GM23338 (cell line): Measurements from ENCODE around the gene ETV6. TPM values are rescaled to one million over a fixed set of nuclear protein-coding genes. Genes with fewer than 3 reads are reported as not detected.

Source experiments
- ATAC-seq: fragments of 200-7000 bp; cut with Tn5 transposase; 3 replicates; pipeline ENCODE4 v1.9.1; 2020
- DNase-seq: peaks from one replicate; pipeline ENCODE4 v3.0.0-alpha.2; 2015; ENCODE audit warnings: low spot score
- H2AFZ ChIP-seq: fragments of 200-600 bp; sonication (generic); 2 replicates; pipeline ENCODE4 v1.8.0; 2016; ENCODE audit warnings: antibody characterized with exemption, mild to moderate bottlenecking, moderate library complexity
- H3F3A ChIP-seq: fragments of 200-600 bp; sonication (generic); replicated peaks from 2 replicates; pipeline ENCODE4 v1.8.0; 2017; ENCODE audit warnings: antibody characterized with exemption, mixed run types, low read depth
- H3K27ac ChIP-seq: fragments of 200-600 bp; sonication (generic); 2 replicates; pipeline ENCODE4 v1.6.1; 2016; ENCODE audit warnings: low read depth
- H3K27me3 ChIP-seq: fragments of 200-600 bp; sonication (generic); 2 replicates; pipeline ENCODE4 v1.8.0; 2016; ENCODE audit warnings: mild to moderate bottlenecking, mixed run types, moderate library complexity; ENCODE audit not compliant: insufficient read depth
- H3K36me3 ChIP-seq: fragments of 200-600 bp; sonication (generic); 2 replicates; pipeline ENCODE4 v1.8.0; 2016; ENCODE audit warnings: mild to moderate bottlenecking; ENCODE audit not compliant: insufficient read depth
- H3K4me1 ChIP-seq: fragments of 200-600 bp; sonication (generic); 2 replicates; pipeline ENCODE4 v1.8.0; 2016; ENCODE audit warnings: mild to moderate bottlenecking, moderate library complexity; ENCODE audit not compliant: insufficient read depth
- H3K4me2 ChIP-seq: fragments of 200-600 bp; sonication (generic); 2 replicates; pipeline ENCODE4 v1.7.1; 2017; ENCODE audit warnings: mixed run types
- H3K4me3 ChIP-seq: fragments of 200-600 bp; sonication (generic); 2 replicates; pipeline ENCODE4 v1.6.1; 2016; ENCODE audit warnings: mixed run types
- H3K79me2 ChIP-seq: fragments of 200-600 bp; sonication (generic); replicated peaks from 2 replicates; pipeline ENCODE4 v1.8.0; 2017; ENCODE audit warnings: mild to moderate bottlenecking; ENCODE audit not compliant: insufficient read depth
- H3K9me2 ChIP-seq: fragments of 200-600 bp; sonication (generic); 2 replicates; pipeline ENCODE4 v1.8.0; 2017; ENCODE audit not compliant: insufficient read depth
- H4K20me1 ChIP-seq: fragments of 200-600 bp; sonication (generic); replicated peaks from 2 replicates; pipeline ENCODE4 v1.8.0; 2017; ENCODE audit warnings: mild to moderate bottlenecking; ENCODE audit not compliant: insufficient read depth
- H3K27ac Mint-ChIP-seq: 2 replicates; pipeline ENCODE4 v1.8.0; 2020; ENCODE audit warnings: inconsistent platforms, mild to moderate bottlenecking, moderate library complexity, mixed read lengths
- H3K27me3 Mint-ChIP-seq: 3 replicates; pipeline ENCODE4 v1.8.0; 2022; ENCODE audit warnings: low read depth, mild to moderate bottlenecking, moderate library complexity, mixed read lengths, inconsistent platforms; ENCODE audit not compliant: insufficient read depth, poor library complexity
- H3K36me3 Mint-ChIP-seq: 3 replicates; pipeline ENCODE4 v1.8.0; 2021; ENCODE audit warnings: low read depth, mild to moderate bottlenecking, inconsistent platforms, moderate library complexity, mixed read lengths
- H3K4me1 Mint-ChIP-seq: 3 replicates; pipeline ENCODE4 v1.8.0; 2020; ENCODE audit warnings: mild to moderate bottlenecking, inconsistent platforms, mixed read lengths
- H3K4me3 Mint-ChIP-seq: 3 replicates; pipeline ENCODE4 v1.8.0; 2021; ENCODE audit warnings: moderate library complexity, mild to moderate bottlenecking, inconsistent platforms, mixed read lengths
- H3K9me3 Mint-ChIP-seq: 3 replicates; pipeline ENCODE4 v1.8.0; 2020; ENCODE audit warnings: moderate library complexity, mild to moderate bottlenecking, inconsistent platforms, mixed read lengths
- EZH2phosphoT487 ChIP-seq: fragments of 200-600 bp; sonication (generic); IDR thresholded peaks from one replicate; pipeline ENCODE4 v1.8.1; 2018; ENCODE audit warnings: antibody characterized with exemption; ENCODE audit not compliant: unreplicated experiment
- STAT1 ChIP-seq: IDR thresholded peaks from one replicate; pipeline ENCODE4 v1.6.1; 2016; ENCODE audit warnings: antibody characterized with exemption; ENCODE audit not compliant: unreplicated experiment
- polyA plus RNA-seq: library from polyadenylated mRNA; unstranded; fragments of >200 nt; fragmentation: Nextera tagmentation; extraction: Ambion mirVana; gene quantifications from 2 replicates; pipeline ENCODE4 v1.2.1, GENCODE V29; 2016
- total RNA-seq: library from RNA; depleted of rRNA; stranded (reverse); fragments of >200 nt; shearing (Covaris generic); gene quantifications from 2 replicates; pipeline ENCODE4 v1.2.3, GENCODE V29; 2014
- TF ChIP-seq, protein P1 (sequence below): IDR thresholded peaks from one replicate; pipeline ENCODE4 v1.6.1; 2018; ENCODE audit warnings: antibody characterized with exemption; ENCODE audit not compliant: unreplicated experiment
- TF ChIP-seq, protein P2 (sequence below): fragments of 250-450 bp; sonication (Bioruptor Pico); IDR thresholded peaks from 2 replicates; pipeline ENCODE4 v1.5.0; 2020; ENCODE audit warnings: mild to moderate bottlenecking, moderate library complexity
- TF ChIP-seq, protein P3 (sequence below): IDR thresholded peaks from 2 replicates; pipeline ENCODE4 v1.6.1; 2016; ENCODE audit warnings: antibody characterized with exemption

ETV6 gene
- total and polyA plus RNA-seq, 2 experiments from 2014 or later, result 7.5 to 15.1 TPM

- Mint-ChIP-seq H3K27me3 (no peaks in the 10 kb centered on the region), H3K36me3 (no peaks in the 10 kb centered on the region), H3K4me1 (peaks cover 40% of the 10 kb centered on the region), H3K4me3 (no peak overlapping the region), H3K9me3 (no peaks in the 10 kb centered on the region), H3K27ac (no peak overlapping the region)
- Histone ChIP-seq H3K79me2 (no peaks in the 10 kb centered on the region), H3K27ac (no peak overlapping the region), H2AFZ (no peak overlapping the region), H4K20me1 (no peaks in the 10 kb centered on the region), H3K9me2 (no peaks in the 10 kb centered on the region), H3K4me1 (peaks cover 25% of the 10 kb centered on the region), H3K4me3 (no peak overlapping the region), H3K27me3 (no peaks in the 10 kb centered on the region), H3K36me3 (0 out of 2 replicates have a peak, but pooled peaks cover 5% of the 10 kb centered on the region), H3K4me2 (no peak overlapping the region), H3F3A (no peaks in the 10 kb centered on the region)
- no peak for DNase-seq
- no peak for TF ChIP-seq EZH2phosphoT487
- TF ChIP-seq, protein P1, sequence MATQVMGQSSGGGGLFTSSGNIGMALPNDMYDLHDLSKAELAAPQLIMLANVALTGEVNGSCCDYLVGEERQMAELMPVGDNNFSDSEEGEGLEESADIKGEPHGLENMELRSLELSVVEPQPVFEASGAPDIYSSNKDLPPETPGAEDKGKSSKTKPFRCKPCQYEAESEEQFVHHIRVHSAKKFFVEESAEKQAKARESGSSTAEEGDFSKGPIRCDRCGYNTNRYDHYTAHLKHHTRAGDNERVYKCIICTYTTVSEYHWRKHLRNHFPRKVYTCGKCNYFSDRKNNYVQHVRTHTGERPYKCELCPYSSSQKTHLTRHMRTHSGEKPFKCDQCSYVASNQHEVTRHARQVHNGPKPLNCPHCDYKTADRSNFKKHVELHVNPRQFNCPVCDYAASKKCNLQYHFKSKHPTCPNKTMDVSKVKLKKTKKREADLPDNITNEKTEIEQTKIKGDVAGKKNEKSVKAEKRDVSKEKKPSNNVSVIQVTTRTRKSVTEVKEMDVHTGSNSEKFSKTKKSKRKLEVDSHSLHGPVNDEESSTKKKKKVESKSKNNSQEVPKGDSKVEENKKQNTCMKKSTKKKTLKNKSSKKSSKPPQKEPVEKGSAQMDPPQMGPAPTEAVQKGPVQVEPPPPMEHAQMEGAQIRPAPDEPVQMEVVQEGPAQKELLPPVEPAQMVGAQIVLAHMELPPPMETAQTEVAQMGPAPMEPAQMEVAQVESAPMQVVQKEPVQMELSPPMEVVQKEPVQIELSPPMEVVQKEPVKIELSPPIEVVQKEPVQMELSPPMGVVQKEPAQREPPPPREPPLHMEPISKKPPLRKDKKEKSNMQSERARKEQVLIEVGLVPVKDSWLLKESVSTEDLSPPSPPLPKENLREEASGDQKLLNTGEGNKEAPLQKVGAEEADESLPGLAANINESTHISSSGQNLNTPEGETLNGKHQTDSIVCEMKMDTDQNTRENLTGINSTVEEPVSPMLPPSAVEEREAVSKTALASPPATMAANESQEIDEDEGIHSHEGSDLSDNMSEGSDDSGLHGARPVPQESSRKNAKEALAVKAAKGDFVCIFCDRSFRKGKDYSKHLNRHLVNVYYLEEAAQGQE, result no peak
- ATAC-seq, result no peak
Measured at GRCh38 chr12:11819643-11820042, 170.2 kb downstream of the ETV6 start.

- Histone ChIP-seq H3K79me2 (no peaks in the 10 kb centered on the region), H3K36me3 (0 out of 2 replicates have a peak, but pooled peaks cover 5% of the 10 kb centered on the region), H3K27me3 (no peaks in the 10 kb centered on the region), H3K27ac (no peak overlapping the region), H3K9me2 (no peaks in the 10 kb centered on the region), H4K20me1 (no peaks in the 10 kb centered on the region), H3K4me3 (no peak overlapping the region), H3K4me1 (peaks cover 31% of the 10 kb centered on the region), H2AFZ (no peak overlapping the region), H3K4me2 (no peak overlapping the region), H3F3A (no peaks in the 10 kb centered on the region)
- H3K36me3 Mint-ChIP-seq, result no peaks in the 10 kb centered on the region
- DNase-seq (no peak), ATAC-seq (no peak)
- H3K4me3 Mint-ChIP-seq, result no peak overlapping the region
- no peak overlapping the region for H3K27ac Mint-ChIP-seq
- H3K9me3 Mint-ChIP-seq, result no peaks in the 10 kb centered on the region
- peaks cover 40% of the 10 kb centered on the region for H3K4me1 Mint-ChIP-seq
- no peaks in the 10 kb centered on the region for H3K27me3 Mint-ChIP-seq
- TF ChIP-seq, protein P1, result no peak
- TF ChIP-seq STAT1 (no peak), EZH2phosphoT487 (no peak)
- TF ChIP-seq, protein P2, sequence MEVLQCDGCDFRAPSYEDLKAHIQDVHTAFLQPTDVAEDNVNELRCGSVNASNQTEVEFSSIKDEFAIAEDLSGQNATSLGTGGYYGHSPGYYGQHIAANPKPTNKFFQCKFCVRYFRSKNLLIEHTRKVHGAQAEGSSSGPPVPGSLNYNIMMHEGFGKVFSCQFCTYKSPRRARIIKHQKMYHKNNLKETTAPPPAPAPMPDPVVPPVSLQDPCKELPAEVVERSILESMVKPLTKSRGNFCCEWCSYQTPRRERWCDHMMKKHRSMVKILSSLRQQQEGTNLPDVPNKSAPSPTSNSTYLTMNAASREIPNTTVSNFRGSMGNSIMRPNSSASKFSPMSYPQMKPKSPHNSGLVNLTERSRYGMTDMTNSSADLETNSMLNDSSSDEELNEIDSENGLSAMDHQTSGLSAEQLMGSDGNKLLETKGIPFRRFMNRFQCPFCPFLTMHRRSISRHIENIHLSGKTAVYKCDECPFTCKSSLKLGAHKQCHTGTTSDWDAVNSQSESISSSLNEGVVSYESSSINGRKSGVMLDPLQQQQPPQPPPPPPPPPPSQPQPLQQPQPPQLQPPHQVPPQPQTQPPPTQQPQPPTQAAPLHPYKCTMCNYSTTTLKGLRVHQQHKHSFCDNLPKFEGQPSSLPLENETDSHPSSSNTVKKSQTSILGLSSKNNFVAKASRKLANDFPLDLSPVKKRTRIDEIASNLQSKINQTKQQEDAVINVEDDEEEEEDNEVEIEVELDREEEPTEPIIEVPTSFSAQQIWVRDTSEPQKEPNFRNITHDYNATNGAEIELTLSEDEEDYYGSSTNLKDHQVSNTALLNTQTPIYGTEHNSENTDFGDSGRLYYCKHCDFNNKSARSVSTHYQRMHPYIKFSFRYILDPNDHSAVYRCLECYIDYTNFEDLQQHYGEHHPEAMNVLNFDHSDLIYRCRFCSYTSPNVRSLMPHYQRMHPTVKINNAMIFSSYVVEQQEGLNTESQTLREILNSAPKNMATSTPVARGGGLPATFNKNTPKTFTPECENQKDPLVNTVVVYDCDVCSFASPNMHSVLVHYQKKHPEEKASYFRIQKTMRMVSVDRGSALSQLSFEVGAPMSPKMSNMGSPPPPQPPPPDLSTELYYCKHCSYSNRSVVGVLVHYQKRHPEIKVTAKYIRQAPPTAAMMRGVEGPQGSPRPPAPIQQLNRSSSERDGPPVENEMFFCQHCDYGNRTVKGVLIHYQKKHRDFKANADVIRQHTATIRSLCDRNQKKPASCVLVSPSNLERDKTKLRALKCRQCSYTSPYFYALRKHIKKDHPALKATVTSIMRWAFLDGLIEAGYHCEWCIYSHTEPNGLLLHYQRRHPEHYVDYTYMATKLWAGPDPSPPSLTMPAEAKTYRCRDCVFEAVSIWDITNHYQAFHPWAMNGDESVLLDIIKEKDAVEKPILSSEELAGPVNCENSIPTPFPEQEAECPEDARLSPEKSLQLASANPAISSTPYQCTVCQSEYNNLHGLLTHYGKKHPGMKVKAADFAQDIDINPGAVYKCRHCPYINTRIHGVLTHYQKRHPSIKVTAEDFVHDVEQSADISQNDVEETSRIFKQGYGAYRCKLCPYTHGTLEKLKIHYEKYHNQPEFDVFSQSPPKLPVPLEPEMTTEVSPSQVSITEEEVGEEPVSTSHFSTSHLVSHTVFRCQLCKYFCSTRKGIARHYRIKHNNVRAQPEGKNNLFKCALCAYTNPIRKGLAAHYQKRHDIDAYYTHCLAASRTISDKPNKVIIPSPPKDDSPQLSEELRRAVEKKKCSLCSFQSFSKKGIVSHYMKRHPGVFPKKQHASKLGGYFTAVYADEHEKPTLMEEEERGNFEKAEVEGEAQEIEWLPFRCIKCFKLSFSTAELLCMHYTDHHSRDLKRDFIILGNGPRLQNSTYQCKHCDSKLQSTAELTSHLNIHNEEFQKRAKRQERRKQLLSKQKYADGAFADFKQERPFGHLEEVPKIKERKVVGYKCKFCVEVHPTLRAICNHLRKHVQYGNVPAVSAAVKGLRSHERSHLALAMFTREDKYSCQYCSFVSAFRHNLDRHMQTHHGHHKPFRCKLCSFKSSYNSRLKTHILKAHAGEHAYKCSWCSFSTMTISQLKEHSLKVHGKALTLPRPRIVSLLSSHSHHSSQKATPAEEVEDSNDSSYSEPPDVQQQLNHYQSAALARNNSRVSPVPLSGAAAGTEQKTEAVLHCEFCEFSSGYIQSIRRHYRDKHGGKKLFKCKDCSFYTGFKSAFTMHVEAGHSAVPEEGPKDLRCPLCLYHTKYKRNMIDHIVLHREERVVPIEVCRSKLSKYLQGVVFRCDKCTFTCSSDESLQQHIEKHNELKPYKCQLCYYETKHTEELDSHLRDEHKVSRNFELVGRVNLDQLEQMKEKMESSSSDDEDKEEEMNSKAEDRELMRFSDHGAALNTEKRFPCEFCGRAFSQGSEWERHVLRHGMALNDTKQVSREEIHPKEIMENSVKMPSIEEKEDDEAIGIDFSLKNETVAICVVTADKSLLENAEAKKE, result no peak
- TF ChIP-seq, protein P3, sequence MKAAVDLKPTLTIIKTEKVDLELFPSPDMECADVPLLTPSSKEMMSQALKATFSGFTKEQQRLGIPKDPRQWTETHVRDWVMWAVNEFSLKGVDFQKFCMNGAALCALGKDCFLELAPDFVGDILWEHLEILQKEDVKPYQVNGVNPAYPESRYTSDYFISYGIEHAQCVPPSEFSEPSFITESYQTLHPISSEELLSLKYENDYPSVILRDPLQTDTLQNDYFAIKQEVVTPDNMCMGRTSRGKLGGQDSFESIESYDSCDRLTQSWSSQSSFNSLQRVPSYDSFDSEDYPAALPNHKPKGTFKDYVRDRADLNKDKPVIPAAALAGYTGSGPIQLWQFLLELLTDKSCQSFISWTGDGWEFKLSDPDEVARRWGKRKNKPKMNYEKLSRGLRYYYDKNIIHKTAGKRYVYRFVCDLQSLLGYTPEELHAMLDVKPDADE, result no peak
Measured at GRCh38 chr12:11820476-11820875, 171.0 kb downstream of the ETV6 start.
